Epithelial cell of alveolus of lung (primary cell): ENCODE results near the gene KAT8. TPM values are rescaled to one million over a fixed set of nuclear protein-coding genes. Genes with fewer than 3 reads are reported as not detected.

Experiments used
- total RNA-seq: library from RNA; depleted of rRNA; stranded (reverse); fragments of >200 nt; gene quantifications from 2 replicates; pipeline ENCODE4 v1.2.1, GENCODE V29; 2015

The KAT8 gene
- total RNA-seq: 22.1 and 43.8 TPM in 2 replicates

GRCh38 chr16:31117384-31118222 lies at the start of gene KAT8:
TSS of gene KAT8 (plus strand) at chr16:31117664. CDS start at chr16:31117682, 18 bp downstream.

GRCh38 chr16:31073970-31074813 lies 43.3 kb upstream of the KAT8 start, which contains the start of the genes ZNF646 and ZNF668:
TSS of gene ZNF646 (plus strand) at chr16:31074422. CDS start at chr16:31076325, 1,903 bp downstream.
TSS of gene ZNF668 (minus strand) at chr16:31074240. CDS start at chr16:31064459, 9,781 bp downstream.

GRCh38 chr16:31088459-31089183 lies 28.8 kb upstream of the KAT8 start, which contains the start of gene PRSS53:
TSS of gene PRSS53 (minus strand) at chr16:31088943. CDS start at chr16:31088809, 134 bp downstream.

GRCh38 chr16:31094424-31095120 lies 22.9 kb upstream of the KAT8 start, which contains the start of gene VKORC1:
TSS of gene VKORC1 (minus strand) at chr16:31094797. CDS start at chr16:31094729, 68 bp downstream.

GRCh38 chr16:31108035-31108793 lies 9.2 kb upstream of the KAT8 start, which contains the start of gene BCKDK:
TSS of gene BCKDK (plus strand) at chr16:31108386. CDS start at chr16:31109224, 838 bp downstream.

GRCh38 chr16:31135535-31136286 lies 18.2 kb downstream of the KAT8 start, which contains the start of gene PRSS8:
TSS of gene PRSS8 (minus strand) at chr16:31135727. CDS start at chr16:31135498, 229 bp downstream.

GRCh38 chr16:31149894-31150890 lies 32.7 kb downstream of the KAT8 start, which contains the start of gene PRSS36:
TSS of gene PRSS36 (minus strand) at chr16:31150066. CDS start at chr16:31150035, 31 bp downstream.

GRCh38 chr16:31179747-31180459 lies 62.4 kb downstream of the KAT8 start, which contains the start of gene FUS:
TSS of gene FUS (plus strand) at chr16:31180139. CDS start at chr16:31180215, 76 bp downstream.

Other genes starting within 250 kb of the KAT8 start
- 31.2 and 55.5 TPM in 2 replicates for gene BCL7C, start 223.6 kb upstream of the KAT8 start, total RNA-seq
- gene CTF1, start 221.1 kb upstream of the KAT8 start, total RNA-seq: 3.4 and 5.2 TPM in 2 replicates
- 21.2 and 26.6 TPM in 2 replicates for gene FBXL19, start 194.1 kb upstream of the KAT8 start, total RNA-seq
- gene ORAI3, start 168.6 kb upstream of the KAT8 start, total RNA-seq: 39.7 and 90.1 TPM in 2 replicates
- gene SETD1A, start 159.9 kb upstream of the KAT8 start, total RNA-seq: 3.5 and 4.4 TPM in 2 replicates
- gene HSD3B7, start 132.5 kb upstream of the KAT8 start, total RNA-seq: 13.2 and 22.6 TPM in 2 replicates
- gene STX1B, start 107.0 kb upstream of the KAT8 start, total RNA-seq: 0.91 and 7.0 TPM in 2 replicates
- 15.5 and 21.8 TPM in 2 replicates for gene STX4, start 84.1 kb upstream of the KAT8 start, total RNA-seq
- 10.5 and 15.1 TPM in 2 replicates for gene ZNF668, start 43.4 kb upstream of the KAT8 start, total RNA-seq
- gene ZNF646, start 43.2 kb upstream of the KAT8 start, total RNA-seq: 10.0 and 17.1 TPM in 2 replicates
- gene PRSS53, start 28.7 kb upstream of the KAT8 start, total RNA-seq: 0.52 and 8.1 TPM in 2 replicates
- gene VKORC1, start 22.9 kb upstream of the KAT8 start, total RNA-seq: 269 and 310 TPM in 2 replicates
- gene BCKDK, start 9.3 kb upstream of the KAT8 start, total RNA-seq: 80.2 and 85.1 TPM in 2 replicates
- 4.1 TPM in 1 of 2 replicates, not detected in the other for gene PRSS8, start 18.1 kb downstream of the KAT8 start, total RNA-seq
- gene PRSS36, start 32.4 kb downstream of the KAT8 start, total RNA-seq: 0.13 TPM in 1 of 2 replicates, not detected in the other
- 49.5 and 60.5 TPM in 2 replicates for gene FUS, start 62.5 kb downstream of the KAT8 start, total RNA-seq
- 54.6 and 86.6 TPM in 2 replicates for gene PYCARD, start 85.1 kb downstream of the KAT8 start, total RNA-seq
- 0.40 TPM in 1 of 2 replicates, not detected in the other for gene TRIM72, start 96.5 kb downstream of the KAT8 start, total RNA-seq
- not detected in 2 replicates for gene PYDC1, start 99.5 kb downstream of the KAT8 start, total RNA-seq
- not detected in 2 replicates for gene ITGAM, start 142.3 kb downstream of the KAT8 start, total RNA-seq
- not detected in 2 replicates for gene ITGAX, start 237.5 kb downstream of the KAT8 start, total RNA-seq